ENCODE measurements around the gene FBF1. TPM values are rescaled to one million over a fixed set of nuclear protein-coding genes. Genes with fewer than 3 reads are reported as not detected.
A peak's percentile ranks its signal among the peaks of the same experiment; 100 is the strongest.

Gene FBF1
- total RNA-seq, 1 donor from 2014 or later, result 27.5 TPM

DNA sequence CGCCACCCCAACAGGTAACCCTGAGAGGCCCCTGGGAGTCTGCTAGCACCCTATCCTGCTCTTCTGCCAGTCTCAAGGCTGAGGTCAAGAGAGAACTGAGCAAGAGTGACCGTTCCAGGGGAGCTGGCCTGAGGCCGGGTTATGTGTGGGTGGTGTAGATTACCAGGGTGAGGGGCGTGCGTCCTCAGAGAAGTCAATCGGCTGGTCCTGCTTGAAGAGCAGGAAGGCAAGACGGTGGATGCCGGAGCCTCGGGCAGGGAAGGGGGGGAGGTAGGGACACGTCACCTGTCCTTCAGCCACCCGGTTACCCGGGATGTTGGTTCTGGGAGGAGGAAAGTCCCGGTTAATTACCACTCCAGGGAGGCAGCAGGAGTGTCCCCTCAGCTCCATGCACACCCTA, 41.5 kb downstream of the FBF1 start:
- DNase-seq (ENCODE audit: extremely low spot score, unreplicated experiment), result peak; percentile 56
- TF ChIP-seq, protein P1, sequence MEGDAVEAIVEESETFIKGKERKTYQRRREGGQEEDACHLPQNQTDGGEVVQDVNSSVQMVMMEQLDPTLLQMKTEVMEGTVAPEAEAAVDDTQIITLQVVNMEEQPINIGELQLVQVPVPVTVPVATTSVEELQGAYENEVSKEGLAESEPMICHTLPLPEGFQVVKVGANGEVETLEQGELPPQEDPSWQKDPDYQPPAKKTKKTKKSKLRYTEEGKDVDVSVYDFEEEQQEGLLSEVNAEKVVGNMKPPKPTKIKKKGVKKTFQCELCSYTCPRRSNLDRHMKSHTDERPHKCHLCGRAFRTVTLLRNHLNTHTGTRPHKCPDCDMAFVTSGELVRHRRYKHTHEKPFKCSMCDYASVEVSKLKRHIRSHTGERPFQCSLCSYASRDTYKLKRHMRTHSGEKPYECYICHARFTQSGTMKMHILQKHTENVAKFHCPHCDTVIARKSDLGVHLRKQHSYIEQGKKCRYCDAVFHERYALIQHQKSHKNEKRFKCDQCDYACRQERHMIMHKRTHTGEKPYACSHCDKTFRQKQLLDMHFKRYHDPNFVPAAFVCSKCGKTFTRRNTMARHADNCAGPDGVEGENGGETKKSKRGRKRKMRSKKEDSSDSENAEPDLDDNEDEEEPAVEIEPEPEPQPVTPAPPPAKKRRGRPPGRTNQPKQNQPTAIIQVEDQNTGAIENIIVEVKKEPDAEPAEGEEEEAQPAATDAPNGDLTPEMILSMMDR (conservative IDR thresholded peaks at IDR 0.05), result no peak
- Mint-ChIP-seq H3K4me1 (ENCODE audit: unreplicated experiment) (peaks cover 15% of the 10 kb centered on the region), H3K36me3 (peaks cover 4% of the 10 kb centered on the region), H3K9me3 (no peaks in the 10 kb centered on the region), H3K27me3 (no peaks in the 10 kb centered on the region), H3K4me3 (peak overlapping the region; percentile 62), H3K27ac (no peak overlapping the region)

DNA sequence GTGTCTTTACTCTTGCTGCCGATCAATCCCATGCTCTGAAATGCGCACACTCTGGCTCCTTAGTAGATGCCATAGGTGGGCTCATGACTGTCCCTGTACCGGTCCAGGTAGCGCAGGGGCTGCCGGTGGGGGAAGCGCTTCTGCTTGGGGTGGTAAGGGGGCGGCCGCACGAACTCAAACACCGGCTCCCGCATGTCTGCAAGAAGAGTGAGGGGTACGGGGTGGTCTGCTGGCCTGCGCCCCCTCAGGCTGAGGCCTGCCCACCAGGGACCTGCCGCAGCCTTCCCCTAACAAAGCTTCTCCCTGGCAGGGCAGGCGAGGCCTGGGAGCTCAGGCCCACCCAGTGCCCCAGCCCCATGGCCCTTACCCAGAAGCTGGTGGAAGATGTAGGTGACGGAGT, 42.1 kb downstream of the FBF1 start:
- Mint-ChIP-seq H3K27ac (no peak overlapping the region), H3K9me3 (no peaks in the 10 kb centered on the region), H3K36me3 (peaks cover 4% of the 10 kb centered on the region), H3K4me3 (peak overlapping the region; percentile 62), H3K27me3 (no peaks in the 10 kb centered on the region), H3K4me1 (ENCODE audit: unreplicated experiment) (peaks cover 21% of the 10 kb centered on the region)
- TF ChIP-seq, protein P1 (conservative IDR thresholded peaks at IDR 0.05), result no peak
- DNase-seq (ENCODE audit: extremely low spot score, unreplicated experiment), result peak; percentile 68

DNA sequence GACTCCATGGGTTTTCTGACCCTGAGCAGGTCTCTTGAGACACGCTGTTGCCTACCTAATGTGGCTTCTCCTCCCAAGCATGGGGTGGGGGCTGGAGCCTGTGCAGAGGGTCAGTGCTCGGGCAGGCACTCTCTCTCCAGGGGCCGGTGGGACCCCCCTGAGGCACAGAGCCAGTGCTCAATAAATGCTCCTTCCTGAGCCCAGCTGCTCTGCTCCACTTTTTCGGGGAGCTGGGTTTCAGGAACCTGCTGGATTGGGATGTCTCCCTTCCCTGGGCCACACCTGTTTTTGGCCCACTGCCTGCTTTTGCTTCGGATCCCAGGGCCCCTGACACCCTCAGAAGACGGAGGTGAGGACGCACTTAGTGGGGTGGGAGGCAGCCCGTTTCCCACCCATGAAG, 42.8 kb downstream of the FBF1 start:
- peaks cover 4% of the 10 kb centered on the region for H3K36me3 Mint-ChIP-seq
- TF ChIP-seq, protein P1 (conservative IDR thresholded peaks at IDR 0.05), result no peak
- H3K27me3 Mint-ChIP-seq, result no peaks in the 10 kb centered on the region
- DNase-seq (ENCODE audit: extremely low spot score, unreplicated experiment), result peak; percentile 62
- H3K4me3 Mint-ChIP-seq, result peak overlapping the region; percentile 83
- H3K9me3 Mint-ChIP-seq, result no peaks in the 10 kb centered on the region
- H3K27ac Mint-ChIP-seq, result peak overlapping the region; percentile 48
- peaks cover 22% of the 10 kb centered on the region for H3K4me1 Mint-ChIP-seq (ENCODE audit: unreplicated experiment)

DNA sequence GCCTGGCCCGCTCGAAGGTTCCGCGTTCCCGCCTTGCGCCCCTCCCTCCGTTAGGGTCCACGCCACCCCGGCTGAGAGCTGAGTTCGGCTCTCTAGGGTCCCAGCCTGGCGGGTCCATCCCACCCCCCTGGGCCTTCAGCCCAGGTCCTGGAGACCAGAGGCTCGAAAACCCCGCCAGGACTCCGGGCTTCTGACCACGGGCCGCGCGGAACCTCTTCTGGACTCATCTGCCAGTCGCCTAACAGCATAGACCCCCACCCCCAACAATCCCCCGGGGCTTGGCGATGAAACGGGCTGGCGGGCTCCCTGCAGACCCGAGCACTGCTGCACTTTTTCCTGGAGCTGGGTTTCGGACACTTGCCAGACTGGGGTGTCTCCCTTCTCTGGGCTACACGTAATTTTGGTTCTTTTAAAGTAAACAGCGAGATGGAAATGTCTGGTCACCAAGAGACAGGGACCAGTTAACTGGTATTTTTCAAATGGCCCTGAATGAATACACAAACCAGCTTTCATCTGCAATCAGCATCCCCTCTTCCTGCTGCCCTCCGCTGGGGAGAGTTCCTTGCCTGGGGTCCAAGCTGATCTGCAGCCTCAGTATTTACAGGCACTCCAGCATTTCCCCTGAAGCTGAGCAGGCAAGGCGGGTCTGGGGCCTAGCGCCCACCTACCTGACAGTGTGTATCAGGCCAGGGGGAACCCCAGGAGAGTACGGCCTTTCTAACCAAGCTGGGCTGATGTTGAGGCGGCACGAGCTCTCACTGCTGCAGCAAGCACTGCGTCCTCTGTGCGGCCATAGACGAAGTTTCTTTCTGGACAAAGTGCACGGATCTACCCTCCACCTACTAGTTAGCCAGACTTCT, 43.5 kb downstream of the FBF1 start:
- H3K27me3 Mint-ChIP-seq, result no peaks in the 10 kb centered on the region
- TF ChIP-seq, protein P1 (conservative IDR thresholded peaks at IDR 0.05), result no peak
- peaks cover 4% of the 10 kb centered on the region for H3K36me3 Mint-ChIP-seq
- peak; percentile 66 for DNase-seq (ENCODE audit: extremely low spot score, unreplicated experiment)
- H3K4me3 Mint-ChIP-seq, result peak overlapping the region; percentile 83
- peak overlapping the region; percentile 48 for H3K27ac Mint-ChIP-seq
- H3K9me3 Mint-ChIP-seq, result no peaks in the 10 kb centered on the region
- H3K4me1 Mint-ChIP-seq (ENCODE audit: unreplicated experiment), result peaks cover 22% of the 10 kb centered on the region

DNA sequence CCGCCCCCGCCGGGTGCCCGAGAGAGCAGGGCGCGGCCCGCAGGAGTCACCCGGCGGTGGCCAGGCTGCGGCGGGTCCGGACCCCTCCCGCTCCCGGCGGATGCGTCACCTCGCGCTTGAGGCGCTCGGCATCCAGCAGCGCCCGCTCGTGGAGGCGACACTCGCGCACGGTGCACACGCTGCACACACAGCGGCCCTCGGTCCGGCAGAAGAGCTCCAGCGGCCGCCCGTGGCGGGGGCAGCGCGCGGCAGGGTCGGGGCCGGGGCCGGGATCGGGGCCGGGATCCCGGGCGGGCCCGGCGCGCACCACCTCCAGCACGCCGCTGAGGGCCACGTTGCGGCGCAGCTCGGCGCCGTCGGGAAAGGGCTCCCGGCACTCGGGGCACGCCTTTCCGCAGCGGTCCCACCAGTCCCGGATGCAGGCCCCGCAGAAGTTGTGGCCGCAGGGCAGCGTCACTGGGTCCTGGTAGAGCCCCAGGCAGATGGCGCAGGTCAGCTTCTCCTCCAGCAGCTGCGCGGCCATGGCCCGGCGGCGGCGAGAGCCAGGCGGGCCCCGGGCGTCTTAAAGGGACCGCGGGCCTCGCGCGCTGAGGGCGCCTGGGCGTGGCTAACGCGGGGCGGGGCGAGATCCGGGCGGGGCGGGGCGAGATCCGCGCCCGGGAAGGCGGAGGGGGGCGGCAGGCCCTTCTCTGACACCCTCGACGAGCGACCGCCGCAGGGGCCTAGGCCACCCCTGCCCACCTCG, 44.3 kb downstream of the FBF1 start, which contains the start of gene TRIM65:
TRIM65 (minus strand) TSS at position 537 of the 745 bp plus-strand sequence; CDS start at position 523, 14 bp downstream.
- Mint-ChIP-seq H3K27ac (peak within 1 kb of the TSS; percentile 86), H3K9me3 (no peaks in the 10 kb centered on the region), H3K36me3 (peaks cover 4% of the 10 kb centered on the region), H3K27me3 (no peaks in the 10 kb centered on the region), H3K4me3 (peak within 1 kb of the TSS; percentile 84), H3K4me1 (ENCODE audit: unreplicated experiment) (peaks cover 22% of the 10 kb centered on the region)
- DNase-seq (ENCODE audit: extremely low spot score, unreplicated experiment), result peak; percentile 84
- TF ChIP-seq, protein P1 (conservative IDR thresholded peaks at IDR 0.05), result no peak
